Panc1 (cell line): ENCODE data around the gene MSI2. TPM values are rescaled to one million over a fixed set of nuclear protein-coding genes. Genes with fewer than 3 reads are reported as not detected.

ENCODE experiments used
- ATAC-seq: fragments of 200-7000 bp; cut with Tn5 transposase; 2 replicates; pipeline ENCODE4 v1.9.1; 2020; ENCODE audit warnings: mild to moderate bottlenecking, moderate library complexity
- BruUV-seq: library from RNA; stranded (reverse); fragments of 400-500 nt; replicated peaks from 2 replicates; lab custom pipeline; 2021; lab: Mats Ljungman, UMichigan
- CTCF ChIA-PET: fragments of 300-600 bp; sonication (Branson Sonifier 250); formaldehyde crosslinking; loops from one replicate; lab custom pipeline; 2022; ENCODE audit warnings: antibody characterized with exemption; lab: Charles Lee
- POLR2A ChIA-PET: fragments of 300-600 bp; sonication (Branson Sonifier 250); formaldehyde crosslinking; loops from one replicate; lab custom pipeline; 2022; ENCODE audit warnings: antibody characterized with exemption; lab: Charles Lee
- DNase-seq: peaks from one replicate; pipeline ENCODE4 v3.0.0-alpha.2; 2010; ENCODE audit warnings: low read depth, low spot score
- H3K27ac ChIP-seq: 2 replicates; pipeline ENCODE4 v1.5.1; 2011; ENCODE audit warnings: mild to moderate bottlenecking, low read length, inconsistent platforms
- H3K27me3 ChIP-seq: fragments of 200-500 bp; sonication (Bioruptor generic); 2 replicates; pipeline ENCODE4 v1.6.0; 2014; ENCODE audit warnings: low read length, inconsistent platforms; ENCODE audit not compliant: control insufficient read depth, insufficient read depth
- H3K36me3 ChIP-seq: fragments of 200-500 bp; sonication (Bioruptor generic); 2 replicates; pipeline ENCODE4 v1.5.1; 2014; ENCODE audit warnings: inconsistent platforms, mild to moderate bottlenecking, low read length, moderate library complexity; ENCODE audit not compliant: control insufficient read depth, insufficient read depth
- H3K4me1 ChIP-seq: 2 replicates; pipeline ENCODE4 v1.5.1; 2011; ENCODE audit warnings: inconsistent platforms, mild to moderate bottlenecking, low read length, moderate library complexity; ENCODE audit not compliant: control insufficient read depth, insufficient read depth
- H3K4me3 ChIP-seq, 2 experiments: 2 replicates each; pipeline ENCODE4 v1.5.1; 2011 to 2012; ENCODE audit warnings: low read depth in 2 of 2, low read length in 2 of 2, mild to moderate bottlenecking in 2 of 2, inconsistent platforms in 1 of 2, moderate library complexity in 1 of 2
- H3K9me3 ChIP-seq: fragments of 200-500 bp; sonication (Bioruptor generic); 2 replicates; pipeline ENCODE4 v1.5.1; 2014; ENCODE audit warnings: low read depth, mild to moderate bottlenecking, inconsistent platforms, low read length, moderate library complexity; ENCODE audit not compliant: control insufficient read depth, insufficient read depth
- CTCF ChIP-seq: fragments of 450-650 bp; IDR thresholded peaks from 2 replicates; pipeline ENCODE4 v1.5.1; 2017; ENCODE audit warnings: mild to moderate bottlenecking
- POLR2AphosphoS5 ChIP-seq: IDR thresholded peaks from 2 replicates; pipeline ENCODE4 v1.6.1; 2012; ENCODE audit warnings: mild to moderate bottlenecking, low read depth, low read length, moderate library complexity
- REST ChIP-seq, 2 experiments: IDR thresholded peaks; 2 replicates each; pipeline ENCODE4 v1.6.1; 2011 to 2012; ENCODE audit warnings: low read depth in 2 of 2, control low read depth in 1 of 2, low read length in 1 of 2, mild to moderate bottlenecking in 1 of 2, moderate library complexity in 1 of 2; ENCODE audit not compliant: insufficient read depth in 1 of 2
- SIN3A ChIP-seq: IDR thresholded peaks from 2 replicates; pipeline ENCODE4 v1.6.1; 2012; ENCODE audit warnings: low read depth, mild to moderate bottlenecking, low read length, moderate library complexity, borderline replicate concordance; ENCODE audit not compliant: insufficient read depth
- TCF7L2 ChIP-seq: IDR thresholded peaks from 2 replicates; pipeline ENCODE4 v1.6.1; 2011; ENCODE audit warnings: mild to moderate bottlenecking, low read depth, low read length, inconsistent platforms
- in situ Hi-C: cut with HindIII; loops from 2 replicates; pipeline ENCODE4 v1.10.0; 2016; ENCODE audit warnings: low sequenced_read_pairs, low pct_unique_long_range_greater_than_20kb
- intact Hi-C: fragments of 100-400 bp; cut with micrococcal nuclease; formaldehyde crosslinking; loops from one replicate; pipeline ENCODE4 v1.10.0; 2022; ENCODE audit not compliant: unreplicated experiment
- total RNA-seq: library from RNA; stranded (reverse); gene quantifications from one replicate; pipeline ENCODE4 v1.2.1, GENCODE V29; 2021; ENCODE audit not compliant: unreplicated experiment

MSI2 gene
- total RNA-seq, 1 experiment from 2014 or later: 38.5 TPM

GRCh38 chr17:57629470-57629869, 373.1 kb downstream of the MSI2 start:
- H3K27ac ChIP-seq: no peak overlapping the region
- CTCF ChIA-PET: no interaction called here

GRCh38 chr17:57629886-57630285, 373.6 kb downstream of the MSI2 start:
- POLR2A ChIA-PET: no interaction called here

More at GRCh38 chr17:57629470-57629869, 373.1 kb downstream of the MSI2 start:
- Histone ChIP-seq H3K4me3 (no peak overlapping the region), H3K9me3 (no peaks in the 10 kb centered on the region), H3K27me3 (no peaks in the 10 kb centered on the region), H3K36me3 (no peaks in the 10 kb centered on the region), H3K4me1 (no peaks in the 10 kb centered on the region)
- no TSS peak for BruUV-seq
- POLR2A ChIA-PET: no interaction called here
- DNase-seq: no peak
- intact Hi-C loops (no loop called here), in situ Hi-C loops (no loop called here)
- TF ChIP-seq SIN3A: no peak
- TF ChIP-seq REST (IDR thresholded peaks at IDR 0.05; ENCODE audit: insufficient read depth in 1 of 2, low read depth in 2 of 2, low read length in 1 of 2): no peak
- no peak for TF ChIP-seq TCF7L2
- no peak for TF ChIP-seq POLR2AphosphoS5
- TF ChIP-seq CTCF: no peak
- no peak for ATAC-seq

More at GRCh38 chr17:57629886-57630285, 373.6 kb downstream of the MSI2 start:
- DNase-seq (no peak), ATAC-seq (no peak)
- CTCF ChIA-PET: no interaction called here
- Histone ChIP-seq H3K36me3 (no peaks in the 10 kb centered on the region), H3K27ac (no peak overlapping the region), H3K9me3 (no peaks in the 10 kb centered on the region), H3K4me3 (no peak overlapping the region), H3K4me1 (no peaks in the 10 kb centered on the region), H3K27me3 (no peaks in the 10 kb centered on the region)
- intact Hi-C loops: no loop called here
- in situ Hi-C loops: no loop called here
- TF ChIP-seq SIN3A: no peak
- no peak for TF ChIP-seq CTCF
- TF ChIP-seq TCF7L2: no peak
- no peak for TF ChIP-seq REST (IDR thresholded peaks at IDR 0.05; ENCODE audit: insufficient read depth in 1 of 2, low read depth in 2 of 2, low read length in 1 of 2)
- no TSS peak for BruUV-seq
